Dedifferentiated amniotic fluid mesenchymal stem cell (primary cell): ENCODE data around the gene PUM1.

ENCODE experiments used
- DNase-seq: peaks from one replicate; pipeline ENCODE4 v3.0.0-alpha.2; 2016; ENCODE audit errors: extremely low spot score

The PUM1 gene

GRCh38 chr1:31031330-31032143 lies 34.0 kb downstream of the PUM1 start:
- no peak for DNase-seq

GRCh38 chr1:31029026-31029425 lies 36.5 kb downstream of the PUM1 start:
- no peak for DNase-seq

- no peak for DNase-seq
Observed at GRCh38 chr1:31027693-31028526, 37.6 kb downstream of the PUM1 start.

- no peak for DNase-seq
Observed at GRCh38 chr1:31022259-31022658, 43.3 kb downstream of the PUM1 start.

- no peak for DNase-seq
Observed at GRCh38 chr1:31020007-31020790, 45.3 kb downstream of the PUM1 start.

GRCh38 chr1:31019401-31019800 lies 46.1 kb downstream of the PUM1 start:
- DNase-seq, result no peak

- no peak for DNase-seq
Observed at GRCh38 chr1:31016868-31017267, 48.6 kb downstream of the PUM1 start.

GRCh38 chr1:31013187-31013864 lies 52.2 kb downstream of the PUM1 start:
- DNase-seq, result no peak

GRCh38 chr1:31012210-31012924 lies 53.1 kb downstream of the PUM1 start:
- no peak for DNase-seq

GRCh38 chr1:31011719-31012118 lies 53.8 kb downstream of the PUM1 start:
- DNase-seq, result no peak

GRCh38 chr1:31010086-31010989 lies 55.2 kb downstream of the PUM1 start:
- no peak for DNase-seq

- peak; percentile 57 for DNase-seq
Observed at GRCh38 chr1:31007462-31007991, 58.0 kb downstream of the PUM1 start.

- DNase-seq, result no peak
Observed at GRCh38 chr1:31006747-31007146, 58.8 kb downstream of the PUM1 start.

GRCh38 chr1:31005617-31006166 lies 59.8 kb downstream of the PUM1 start:
- DNase-seq, result no peak

- DNase-seq, result no peak
Observed at GRCh38 chr1:31005198-31005597, 60.3 kb downstream of the PUM1 start.

- DNase-seq, result no peak
Observed at GRCh38 chr1:31004231-31004621, 61.3 kb downstream of the PUM1 start.

GRCh38 chr1:31003613-31004230 lies 61.8 kb downstream of the PUM1 start:
- no peak for DNase-seq

- no peak for DNase-seq
Observed at GRCh38 chr1:31000301-31000700, 65.2 kb downstream of the PUM1 start.

- DNase-seq, result no peak
Observed at GRCh38 chr1:30998887-30999286, 66.6 kb downstream of the PUM1 start.
